Tibial nerve (tissue), 3 donors: ENCODE measurements around the gene TPRG1L.

Experiments used
- POLR2A ChIP-seq, 2 donors: fragments of 450-650 bp; IDR thresholded peaks; one replicate each; pipeline ENCODE4 v1.6.1; 2017; ENCODE audit warnings: antibody characterized with exemption in 2 of 2, mild to moderate bottlenecking in 2 of 2, moderate library complexity in 2 of 2
- TF ChIP-seq, protein P1 (sequence below), 5 experiments: fragments of 200-600 bp in 3 of 5; fragments of 450-650 bp in 2 of 5; sonication (generic) in 3 of 5; IDR thresholded peaks; one replicate each; pipeline ENCODE4 v1.5.1; 2016 to 2019; ENCODE audit warnings: antibody characterized with exemption in 5 of 5, mild to moderate bottlenecking in 3 of 5, moderate library complexity in 2 of 5

DNA sequence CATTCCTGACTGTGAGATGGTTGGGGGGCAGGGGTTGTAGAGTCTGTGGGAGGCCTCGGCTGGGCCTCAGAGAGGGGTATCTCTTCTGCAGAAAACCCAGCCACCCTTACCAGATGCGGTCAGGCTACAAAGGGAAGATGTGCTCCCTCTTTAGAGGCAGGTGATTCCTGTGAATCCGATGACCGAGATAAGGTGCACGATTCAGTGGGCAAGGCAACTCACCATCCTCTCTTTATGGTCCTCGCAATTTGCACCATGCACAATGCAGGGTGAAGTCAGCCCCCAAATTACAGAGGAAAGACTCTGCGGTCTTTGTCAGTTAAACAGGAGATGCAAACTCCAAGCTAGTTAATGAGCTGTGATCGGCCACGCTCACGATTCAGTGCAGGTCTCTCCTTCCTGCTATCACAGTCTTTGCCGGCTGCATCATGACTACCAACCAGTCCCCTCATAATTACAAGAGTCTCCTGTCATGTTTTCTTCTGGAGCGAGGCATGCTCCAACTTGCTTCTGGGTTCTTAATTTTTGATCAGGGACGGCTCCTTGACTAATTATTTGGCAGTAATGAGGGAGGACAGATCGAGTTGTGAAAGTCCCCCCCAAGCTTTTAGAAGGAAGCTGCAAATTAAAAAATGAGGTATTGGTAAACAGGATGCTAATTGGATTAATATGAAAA lies 40.0 kb downstream of the TPRG1L start:
- TF ChIP-seq, protein P1, sequence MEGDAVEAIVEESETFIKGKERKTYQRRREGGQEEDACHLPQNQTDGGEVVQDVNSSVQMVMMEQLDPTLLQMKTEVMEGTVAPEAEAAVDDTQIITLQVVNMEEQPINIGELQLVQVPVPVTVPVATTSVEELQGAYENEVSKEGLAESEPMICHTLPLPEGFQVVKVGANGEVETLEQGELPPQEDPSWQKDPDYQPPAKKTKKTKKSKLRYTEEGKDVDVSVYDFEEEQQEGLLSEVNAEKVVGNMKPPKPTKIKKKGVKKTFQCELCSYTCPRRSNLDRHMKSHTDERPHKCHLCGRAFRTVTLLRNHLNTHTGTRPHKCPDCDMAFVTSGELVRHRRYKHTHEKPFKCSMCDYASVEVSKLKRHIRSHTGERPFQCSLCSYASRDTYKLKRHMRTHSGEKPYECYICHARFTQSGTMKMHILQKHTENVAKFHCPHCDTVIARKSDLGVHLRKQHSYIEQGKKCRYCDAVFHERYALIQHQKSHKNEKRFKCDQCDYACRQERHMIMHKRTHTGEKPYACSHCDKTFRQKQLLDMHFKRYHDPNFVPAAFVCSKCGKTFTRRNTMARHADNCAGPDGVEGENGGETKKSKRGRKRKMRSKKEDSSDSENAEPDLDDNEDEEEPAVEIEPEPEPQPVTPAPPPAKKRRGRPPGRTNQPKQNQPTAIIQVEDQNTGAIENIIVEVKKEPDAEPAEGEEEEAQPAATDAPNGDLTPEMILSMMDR (IDR thresholded peaks at IDR 0.05), result no peak
- no peak for TF ChIP-seq POLR2A (IDR thresholded peaks at IDR 0.05)
